Measurements from ENCODE around the gene SLC13A2.

DNA sequence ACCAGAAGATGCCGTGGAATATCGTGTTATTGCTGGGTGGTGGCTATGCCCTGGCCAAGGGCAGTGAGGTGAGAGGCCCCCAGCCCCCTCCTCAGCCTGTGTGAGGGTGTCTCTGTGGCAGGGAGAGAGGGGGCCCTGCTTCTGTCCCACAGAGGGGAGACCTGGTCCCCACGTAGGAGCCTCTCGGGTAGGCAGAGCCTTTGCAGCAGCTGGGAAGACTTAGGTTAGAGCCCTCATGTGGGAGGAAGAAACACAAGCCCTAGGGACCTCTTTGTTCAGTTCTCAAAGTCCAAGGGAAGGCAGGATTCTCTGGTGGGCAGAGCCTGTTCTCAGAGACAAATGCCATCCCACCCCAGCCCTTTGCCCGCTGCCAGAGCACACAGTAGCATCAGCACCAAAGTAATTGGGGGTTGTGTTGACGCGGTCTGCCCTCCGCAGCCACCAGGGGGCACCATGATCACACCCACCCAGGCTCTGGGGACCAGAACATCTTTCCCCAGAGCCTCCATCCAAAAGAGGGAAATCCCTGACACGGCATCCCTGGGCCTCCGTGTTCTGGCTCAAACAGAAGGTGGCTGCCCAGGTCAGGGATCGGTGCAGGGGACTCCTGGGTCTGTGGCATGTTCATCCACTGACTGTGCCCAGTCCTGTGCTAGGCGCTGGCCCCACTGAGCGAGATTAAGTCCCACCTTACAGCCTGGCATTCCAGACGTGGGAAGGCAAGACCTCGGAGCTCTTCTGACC lies 21.2 kb downstream of the SLC13A2 start:
- TF ChIP-seq, protein P1, sequence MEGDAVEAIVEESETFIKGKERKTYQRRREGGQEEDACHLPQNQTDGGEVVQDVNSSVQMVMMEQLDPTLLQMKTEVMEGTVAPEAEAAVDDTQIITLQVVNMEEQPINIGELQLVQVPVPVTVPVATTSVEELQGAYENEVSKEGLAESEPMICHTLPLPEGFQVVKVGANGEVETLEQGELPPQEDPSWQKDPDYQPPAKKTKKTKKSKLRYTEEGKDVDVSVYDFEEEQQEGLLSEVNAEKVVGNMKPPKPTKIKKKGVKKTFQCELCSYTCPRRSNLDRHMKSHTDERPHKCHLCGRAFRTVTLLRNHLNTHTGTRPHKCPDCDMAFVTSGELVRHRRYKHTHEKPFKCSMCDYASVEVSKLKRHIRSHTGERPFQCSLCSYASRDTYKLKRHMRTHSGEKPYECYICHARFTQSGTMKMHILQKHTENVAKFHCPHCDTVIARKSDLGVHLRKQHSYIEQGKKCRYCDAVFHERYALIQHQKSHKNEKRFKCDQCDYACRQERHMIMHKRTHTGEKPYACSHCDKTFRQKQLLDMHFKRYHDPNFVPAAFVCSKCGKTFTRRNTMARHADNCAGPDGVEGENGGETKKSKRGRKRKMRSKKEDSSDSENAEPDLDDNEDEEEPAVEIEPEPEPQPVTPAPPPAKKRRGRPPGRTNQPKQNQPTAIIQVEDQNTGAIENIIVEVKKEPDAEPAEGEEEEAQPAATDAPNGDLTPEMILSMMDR (IDR thresholded peaks at IDR 0.05): peak; percentile 59 to 78 (median 72)
- TF ChIP-seq POLR2A (IDR thresholded peaks at IDR 0.05) (no peak), POLR2AphosphoS5 (IDR thresholded peaks at IDR 0.05) (no peak), EP300 (IDR thresholded peaks at IDR 0.05) (no peak)

Measured in sigmoid colon (tissue), 4 donors.